IMR-90 (cell line): ENCODE measurements around the gene TTC39A. TPM values are rescaled to one million over a fixed set of nuclear protein-coding genes. Genes with fewer than 3 reads are reported as not detected.

ENCODE experiments used
- ATAC-seq: fragments of 200-7000 bp; cut with Tn5 transposase; 2 replicates; pipeline ENCODE4 v1.9.1; 2020; ENCODE audit warnings: low read depth, mild to moderate bottlenecking, moderate library complexity
- BruUV-seq: library from RNA; stranded (reverse); fragments of 400-500 nt; replicated peaks from 2 replicates; lab custom pipeline; 2021; lab: Mats Ljungman, UMichigan
- CTCF ChIA-PET: fragments of 300-600 bp; formaldehyde crosslinking; extraction: SDS; loops from one replicate; lab custom pipeline; 2021; ENCODE audit warnings: antibody characterized with exemption; lab: Yijun Ruan, JAX
- POLR2A ChIA-PET: fragments of 300-600 bp; sonication (Branson Sonifier 250); formaldehyde crosslinking; loops from one replicate; lab custom pipeline; 2022; ENCODE audit warnings: antibody characterized with exemption; ENCODE audit not compliant: unreplicated experiment; lab: Charles Lee
- DNase-seq: peaks from one replicate; pipeline ENCODE4 v3.0.0; 2013
- H2AFZ ChIP-seq: replicated peaks from 2 replicates; pipeline ENCODE3; 2013; ENCODE audit warnings: low read length, mild to moderate bottlenecking; ENCODE audit not compliant: poor library complexity
- H2AK5ac ChIP-seq: 2 replicates; pipeline ENCODE4 v1.6.1; 2013; ENCODE audit warnings: low read depth, low read length, inconsistent platforms
- H2AK9ac ChIP-seq: replicated peaks from 2 replicates; pipeline ENCODE3; 2013; ENCODE audit warnings: mild to moderate bottlenecking, low read depth, low read length, moderate library complexity; ENCODE audit not compliant: poor library complexity
- H2BK120ac ChIP-seq: 2 replicates; pipeline ENCODE4 v1.6.1; 2013; ENCODE audit warnings: low read depth, low read length, inconsistent platforms
- H2BK15ac ChIP-seq: 3 replicates; pipeline ENCODE4 v1.6.1; 2013; ENCODE audit warnings: low read depth, low read length, inconsistent platforms
- H2BK20ac ChIP-seq: 2 replicates; pipeline ENCODE4 v1.6.1; 2013; ENCODE audit warnings: low read depth, mild to moderate bottlenecking, inconsistent platforms, low read length, moderate library complexity
- H2BK5ac ChIP-seq: 2 replicates; pipeline ENCODE4 v1.6.1; 2013; ENCODE audit warnings: mild to moderate bottlenecking, low read depth, low read length, inconsistent platforms; ENCODE audit not compliant: poor library complexity, severe bottlenecking
- H3K14ac ChIP-seq: replicated peaks from 2 replicates; pipeline ENCODE4 v1.6.1; 2013; ENCODE audit warnings: low read depth, low read length, inconsistent platforms
- H3K18ac ChIP-seq: 2 replicates; pipeline ENCODE4 v1.6.1; 2013; ENCODE audit warnings: low read depth, low read length, control low read depth
- H3K23ac ChIP-seq: 2 replicates; pipeline ENCODE4 v1.6.1; 2013; ENCODE audit warnings: low read depth, low read length, inconsistent platforms
- H3K27ac ChIP-seq: 2 replicates; pipeline ENCODE4 v1.5.1; 2013; ENCODE audit warnings: mild to moderate bottlenecking, control low read depth, low read length; ENCODE audit not compliant: insufficient read depth
- H3K27me3 ChIP-seq: 2 replicates; pipeline ENCODE4 v1.6.1; 2013; ENCODE audit warnings: low read length; ENCODE audit not compliant: control insufficient read depth, insufficient read depth
- H3K36me3 ChIP-seq: 2 replicates; pipeline ENCODE4 v1.6.1; 2013; ENCODE audit warnings: low read length, mixed read lengths; ENCODE audit not compliant: control insufficient read depth, insufficient read depth
- H3K4ac ChIP-seq: 2 replicates; pipeline ENCODE4 v1.6.1; 2013; ENCODE audit warnings: low read depth, low read length, inconsistent platforms
- H3K4me1 ChIP-seq: 2 replicates; pipeline ENCODE4 v1.6.1; 2013; ENCODE audit warnings: low read length, mixed read lengths; ENCODE audit not compliant: control insufficient read depth, insufficient read depth
- H3K4me2 ChIP-seq: 2 replicates; pipeline ENCODE4 v1.6.1; 2013; ENCODE audit warnings: low read depth, mild to moderate bottlenecking, control low read depth, low read length, moderate library complexity
- H3K4me3 ChIP-seq: 2 replicates; pipeline ENCODE4 v1.5.1; 2013; ENCODE audit warnings: low read depth, mild to moderate bottlenecking, control low read depth, low read length, moderate library complexity; ENCODE audit not compliant: insufficient read depth
- H3K56ac ChIP-seq: 2 replicates; pipeline ENCODE4 v1.6.1; 2013; ENCODE audit warnings: low read length, inconsistent platforms; ENCODE audit not compliant: insufficient read depth; ENCODE audit errors: extremely low read depth
- H3K79me1 ChIP-seq, 2 experiments: 2 replicates each; pipeline ENCODE4 v1.6.1; 2013; ENCODE audit warnings: low read length in 2 of 2, inconsistent platforms in 1 of 2, low read depth in 1 of 2
- H3K9ac ChIP-seq: 2 replicates; pipeline ENCODE4 v1.6.1; 2013; ENCODE audit warnings: low read depth, low read length, control low read depth
- H3K9me1 ChIP-seq: 2 replicates; pipeline ENCODE4 v1.6.1; 2013; ENCODE audit warnings: low read length, inconsistent platforms; ENCODE audit not compliant: insufficient read depth
- H3K9me3 ChIP-seq: 2 replicates; pipeline ENCODE4 v1.6.1; 2013; ENCODE audit warnings: low read length; ENCODE audit not compliant: control insufficient read depth, insufficient read depth
- H4K20me1 ChIP-seq: 2 replicates; pipeline ENCODE4 v1.6.1; 2013; ENCODE audit warnings: low read length, inconsistent platforms; ENCODE audit not compliant: insufficient read depth
- H4K5ac ChIP-seq: 2 replicates; pipeline ENCODE4 v1.6.1; 2013; ENCODE audit warnings: mild to moderate bottlenecking, low read depth, low read length, control low read depth
- H4K8ac ChIP-seq, 2 experiments: 2 replicates each; pipeline ENCODE4 v1.6.1; 2013; ENCODE audit warnings: low read depth in 2 of 2, low read length in 2 of 2, control low read depth in 1 of 2, inconsistent platforms in 1 of 2
- H4K91ac ChIP-seq: 2 replicates; pipeline ENCODE4 v1.6.1; 2013; ENCODE audit warnings: low read depth, low read length, inconsistent platforms; ENCODE audit not compliant: insufficient read depth
- BHLHE40 ChIP-seq: fragments of 150-350 bp; IDR thresholded peaks from 2 replicates; pipeline ENCODE4 v1.6.1; 2016; ENCODE audit warnings: mild to moderate bottlenecking, low read depth, low read length
- CEBPB ChIP-seq: IDR thresholded peaks from 2 replicates; pipeline ENCODE4 v1.6.1; 2012; ENCODE audit warnings: low read depth, low read length, improper control_type of control experiment
- CHD1 ChIP-seq: IDR thresholded peaks from 2 replicates; pipeline ENCODE4 v1.6.1; 2012; ENCODE audit warnings: low read depth, low read length, improper control_type of control experiment
- ELK1 ChIP-seq: fragments of 150-350 bp; IDR thresholded peaks from 2 replicates; pipeline ENCODE4 v1.6.1; 2016; ENCODE audit warnings: low read depth, mild to moderate bottlenecking, low read length, moderate library complexity, borderline replicate concordance
- FOS ChIP-seq: fragments of 150-350 bp; IDR thresholded peaks from 2 replicates; pipeline ENCODE4 v1.6.1; 2016; ENCODE audit warnings: low read depth, low read length
- MAFK ChIP-seq: IDR thresholded peaks from 2 replicates; pipeline ENCODE4 v1.6.1; 2012; ENCODE audit warnings: low read depth, low read length, improper control_type of control experiment
- MAZ ChIP-seq: IDR thresholded peaks from 2 replicates; pipeline ENCODE4 v1.6.1; 2012; ENCODE audit warnings: low read depth, mild to moderate bottlenecking, low read length, improper control_type of control experiment, moderate library complexity, borderline replicate concordance
- NFE2L2 ChIP-seq: fragments of 150-350 bp; IDR thresholded peaks from 2 replicates; pipeline ENCODE4 v1.6.1; 2016; ENCODE audit warnings: low read depth, mild to moderate bottlenecking, low read length
- POLR2A ChIP-seq: IDR thresholded peaks from 2 replicates; pipeline ENCODE4 v1.6.1; 2012; ENCODE audit warnings: mild to moderate bottlenecking, low read depth, low read length
- RAD21 ChIP-seq: IDR thresholded peaks from 2 replicates; pipeline ENCODE4 v1.6.1; 2012; ENCODE audit warnings: low read length, improper control_type of control experiment
- RCOR1 ChIP-seq: IDR thresholded peaks from 2 replicates; pipeline ENCODE4 v1.6.1; 2012; ENCODE audit warnings: mild to moderate bottlenecking, low read length, improper control_type of control experiment; ENCODE audit not compliant: insufficient replicate concordance
- SMC3 ChIP-seq: fragments of 150-350 bp; IDR thresholded peaks from 2 replicates; pipeline ENCODE4 v1.6.1; 2016; ENCODE audit warnings: low read depth, mild to moderate bottlenecking, antibody characterized with exemption, low read length, moderate library complexity
- WGBS, 2 experiments: methylation state at CpG; one replicate each; pipeline versions ENCODE4 v1.1.5 to v1.1.7; 2013; ENCODE audit warnings: missing lambda C conversion rate in 2 of 2; ENCODE audit not compliant: insufficient read length in 1 of 2; ENCODE audit errors: extremely low coverage in 2 of 2; 5-methylcytosine and 5-hydroxymethylcytosine counted together
- dilution Hi-C: fragments of 300-500 bp; cut with HindIII; formaldehyde crosslinking; loops from one replicate; pipeline ENCODE4 v1.14.3; 2018; ENCODE audit warnings: low sequenced_read_pairs; ENCODE audit not compliant: unreplicated experiment
- in situ Hi-C: fragments of 300-500 bp; cut with MboI; formaldehyde crosslinking; loops from 3 replicates; pipeline ENCODE4 v1.14.3; 2019; ENCODE audit warnings: low sequenced_read_pairs, inconsistent platforms, mixed read lengths
- intact Hi-C: fragments of 100-400 bp; cut with micrococcal nuclease; formaldehyde crosslinking; loops from 2 replicates; pipeline ENCODE4 v1.10.0; 2022
- polyA plus RNA-seq, 3 experiments: library from polyadenylated mRNA; depleted of rRNA; stranded (reverse); fragments of >200 nt; gene quantifications; 2 replicates each; pipeline ENCODE4 v1.2.3, GENCODE V29; 2012; ENCODE audit warnings: low replicate concordance in 1 of 3
- total RNA-seq: library from RNA; depleted of rRNA; stranded (reverse); fragments of >200 nt; gene quantifications from 2 replicates; pipeline ENCODE4 v1.2.3, GENCODE V29; 2012
- TF ChIP-seq, protein P1 (sequence below): conservative IDR thresholded peaks from 2 replicates; pipeline ENCODE4 v1.5.1; 2012; ENCODE audit warnings: mild to moderate bottlenecking, low read depth, low read length, improper control_type of control experiment
- TF ChIP-seq, protein P2 (sequence below): fragments of 150-350 bp; IDR thresholded peaks from 2 replicates; pipeline ENCODE4 v1.6.1; 2017; ENCODE audit warnings: mild to moderate bottlenecking, antibody characterized with exemption, low read length, low read depth

TTC39A gene
- total and polyA plus RNA-seq, 2 of the 4 experiments (the other 2 are of a cell fraction), result 0.62 to 0.72 TPM

- Histone ChIP-seq H3K9me1 (peaks cover 4% of the 10 kb centered on the region), H3K79me1 (no peaks in the 10 kb centered on the region), H2AFZ (peak overlapping the region; percentile 86), H3K23ac (peak overlapping the region; percentile 17), H2BK15ac (peak overlapping the region; percentile 2; the same call in 1 of the 3 replicates), H3K4me1 (peaks cover 12% of the 10 kb centered on the region), H4K8ac (peak overlapping the region in 1 of 2 experiments; percentile 38; a peak in 2 of 4 replicates), H3K56ac (no peak overlapping the region), H4K20me1 (no peaks in the 10 kb centered on the region), H3K9ac (no peak overlapping the region), H2BK20ac (peak overlapping the region; percentile 64), H3K18ac (no peak overlapping the region), H2AK9ac (peak overlapping the region; percentile 67), H3K9me3 (no peaks in the 10 kb centered on the region), H3K14ac (peak overlapping the region; percentile 10), H4K5ac (no peak overlapping the region), H3K4ac (peak overlapping the region; percentile 31), H4K91ac (no peak overlapping the region), H3K4me2 (no peak overlapping the region), H2BK120ac (peak overlapping the region; percentile 62), H3K27me3 (no peaks in the 10 kb centered on the region), H2AK5ac (0 out of 2 replicates have a peak overlapping the region, but pooled peaks have one; percentile 45), H3K36me3 (no peaks in the 10 kb centered on the region), H3K27ac (no peak overlapping the region), H2BK5ac (no peak overlapping the region), H3K4me3 (no peak overlapping the region)
- ChIA-PET POLR2A (no interaction called here), CTCF (no interaction called here)
- 30% methylated on average over 3 of the region's 7 CpGs; no CpG with 5 or more reads in 1 of the 2 experiments for WGBS, 2 experiments
- peak; percentile 62 for DNase-seq
- ATAC-seq, result peak; percentile 68
- dilution Hi-C loops (no loop called here), in situ Hi-C loops (no loop called here), intact Hi-C loops (no loop called here)
- no TSS peak for BruUV-seq
- TF ChIP-seq, protein P1, sequence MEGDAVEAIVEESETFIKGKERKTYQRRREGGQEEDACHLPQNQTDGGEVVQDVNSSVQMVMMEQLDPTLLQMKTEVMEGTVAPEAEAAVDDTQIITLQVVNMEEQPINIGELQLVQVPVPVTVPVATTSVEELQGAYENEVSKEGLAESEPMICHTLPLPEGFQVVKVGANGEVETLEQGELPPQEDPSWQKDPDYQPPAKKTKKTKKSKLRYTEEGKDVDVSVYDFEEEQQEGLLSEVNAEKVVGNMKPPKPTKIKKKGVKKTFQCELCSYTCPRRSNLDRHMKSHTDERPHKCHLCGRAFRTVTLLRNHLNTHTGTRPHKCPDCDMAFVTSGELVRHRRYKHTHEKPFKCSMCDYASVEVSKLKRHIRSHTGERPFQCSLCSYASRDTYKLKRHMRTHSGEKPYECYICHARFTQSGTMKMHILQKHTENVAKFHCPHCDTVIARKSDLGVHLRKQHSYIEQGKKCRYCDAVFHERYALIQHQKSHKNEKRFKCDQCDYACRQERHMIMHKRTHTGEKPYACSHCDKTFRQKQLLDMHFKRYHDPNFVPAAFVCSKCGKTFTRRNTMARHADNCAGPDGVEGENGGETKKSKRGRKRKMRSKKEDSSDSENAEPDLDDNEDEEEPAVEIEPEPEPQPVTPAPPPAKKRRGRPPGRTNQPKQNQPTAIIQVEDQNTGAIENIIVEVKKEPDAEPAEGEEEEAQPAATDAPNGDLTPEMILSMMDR, result no peak
- no peak for TF ChIP-seq POLR2A
- TF ChIP-seq CHD1, result no peak
- TF ChIP-seq MAZ, result no peak
- TF ChIP-seq ELK1, result no peak
- TF ChIP-seq FOS, result peak; percentile 76
- no peak for TF ChIP-seq CEBPB
- no peak for TF ChIP-seq SMC3
- no peak for TF ChIP-seq RCOR1
- TF ChIP-seq BHLHE40, result no peak
- TF ChIP-seq RAD21, result no peak
- no peak for TF ChIP-seq MAFK
- TF ChIP-seq, protein P2, sequence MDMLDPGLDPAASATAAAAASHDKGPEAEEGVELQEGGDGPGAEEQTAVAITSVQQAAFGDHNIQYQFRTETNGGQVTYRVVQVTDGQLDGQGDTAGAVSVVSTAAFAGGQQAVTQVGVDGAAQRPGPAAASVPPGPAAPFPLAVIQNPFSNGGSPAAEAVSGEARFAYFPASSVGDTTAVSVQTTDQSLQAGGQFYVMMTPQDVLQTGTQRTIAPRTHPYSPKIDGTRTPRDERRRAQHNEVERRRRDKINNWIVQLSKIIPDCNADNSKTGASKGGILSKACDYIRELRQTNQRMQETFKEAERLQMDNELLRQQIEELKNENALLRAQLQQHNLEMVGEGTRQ, result peak; percentile 20; the same call in 1 of the 2 replicates
- 0 out of 2 replicates have a peak, but pooled peaks have one; percentile 18 for TF ChIP-seq NFE2L2
Observed at GRCh38 chr1:51331206-51332100, 1.1 kb upstream of the TTC39A start.
